KOPT-K1 (cell line): ENCODE data around the gene AP1G1.

Experiments used
- H3K27ac ChIP-seq: fragments of 200-600 bp; sonication (generic); 2 replicates; pipeline ENCODE4 v1.5.1; 2016; ENCODE audit warnings: antibody characterized with exemption, mild to moderate bottlenecking, low read depth, low read length; ENCODE audit not compliant: poor library complexity, severe bottlenecking
- H3K36me3 ChIP-seq: fragments of 200-600 bp; sonication (generic); 2 replicates; pipeline ENCODE4 v1.5.1; 2017; ENCODE audit warnings: antibody characterized with exemption, mild to moderate bottlenecking, low read length, moderate library complexity; ENCODE audit not compliant: insufficient read depth
- H3K9me3 ChIP-seq: fragments of 200-600 bp; sonication (generic); 2 replicates; pipeline ENCODE4 v1.5.1; 2017; ENCODE audit warnings: antibody characterized with exemption, low read length, mild to moderate bottlenecking; ENCODE audit not compliant: insufficient read depth, poor library complexity, severe bottlenecking

AP1G1 gene

DNA sequence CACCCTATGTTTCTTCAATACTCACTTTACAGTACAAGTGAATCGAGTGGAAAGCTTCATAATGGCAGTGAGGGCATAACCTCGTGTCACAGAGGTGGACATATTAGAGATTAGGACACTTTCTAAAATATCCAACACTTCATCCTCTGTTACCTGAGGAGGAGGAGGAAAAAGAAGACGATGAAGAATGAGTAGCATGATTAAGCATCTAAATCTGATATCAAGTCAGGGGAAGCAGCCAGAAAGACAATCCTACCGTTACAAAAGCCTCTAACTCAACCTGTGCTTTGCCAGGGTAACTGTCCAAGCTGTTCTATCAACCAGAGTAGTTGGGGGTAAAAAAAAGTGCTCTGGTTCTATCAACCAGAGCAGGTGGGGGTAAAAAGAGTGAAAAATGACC is 60.4 kb downstream of the AP1G1 start:
- no peak overlapping the region for H3K27ac ChIP-seq
- H3K9me3 ChIP-seq = no peaks in the 10 kb centered on the region
- peaks cover 91% of the 10 kb centered on the region for H3K36me3 ChIP-seq

DNA sequence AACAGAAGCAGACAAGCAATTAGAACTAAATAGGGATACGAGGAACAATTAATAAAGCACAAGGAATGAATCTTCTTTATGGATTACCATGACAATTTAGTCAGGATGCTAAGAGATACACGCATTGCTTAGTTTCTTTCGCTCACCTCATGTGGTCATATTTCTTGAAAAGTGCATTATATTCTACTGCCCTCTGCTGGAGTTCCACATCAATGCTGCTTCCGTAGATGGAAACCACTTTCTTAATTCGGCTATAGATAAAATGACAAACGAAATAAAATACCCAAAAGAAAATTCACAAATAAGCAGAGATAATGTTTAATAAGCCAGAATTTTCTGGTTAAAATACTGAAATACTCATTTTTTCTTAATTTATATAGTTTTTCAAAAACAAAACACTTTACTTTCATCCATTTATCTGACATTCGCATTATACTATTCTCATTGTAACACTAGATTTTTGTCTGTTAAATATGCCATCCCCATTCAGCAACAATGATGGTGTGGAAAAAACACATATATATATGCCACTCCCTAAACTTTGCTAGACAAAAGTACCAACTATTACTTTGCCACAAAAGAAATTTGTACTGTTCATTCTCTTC is 62.1 kb downstream of the AP1G1 start:
- Histone ChIP-seq H3K9me3 (no peaks in the 10 kb centered on the region), H3K36me3 (peaks cover 95% of the 10 kb centered on the region), H3K27ac (no peak overlapping the region)

DNA sequence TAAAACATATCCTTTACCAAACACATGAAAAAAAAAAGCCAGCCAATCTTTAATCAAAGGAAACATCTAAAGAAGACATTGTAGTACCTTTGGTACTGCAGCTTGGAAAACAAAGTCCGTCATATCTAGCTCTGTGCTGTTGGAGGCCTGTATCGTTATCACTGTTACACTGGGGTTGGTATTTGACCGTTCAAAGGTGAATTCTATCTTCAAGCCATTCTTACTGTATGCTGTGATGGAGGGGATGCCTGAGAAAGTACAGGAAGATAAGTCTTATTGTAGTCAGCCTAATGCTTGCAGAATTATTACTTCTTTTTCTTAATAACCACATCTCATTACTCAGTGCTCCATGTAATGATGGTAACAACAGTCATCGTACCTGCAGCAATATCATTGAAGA is 69.8 kb downstream of the AP1G1 start:
- H3K27ac ChIP-seq = no peak overlapping the region
- H3K9me3 ChIP-seq = no peaks in the 10 kb centered on the region
- H3K36me3 ChIP-seq = peaks cover 90% of the 10 kb centered on the region

DNA sequence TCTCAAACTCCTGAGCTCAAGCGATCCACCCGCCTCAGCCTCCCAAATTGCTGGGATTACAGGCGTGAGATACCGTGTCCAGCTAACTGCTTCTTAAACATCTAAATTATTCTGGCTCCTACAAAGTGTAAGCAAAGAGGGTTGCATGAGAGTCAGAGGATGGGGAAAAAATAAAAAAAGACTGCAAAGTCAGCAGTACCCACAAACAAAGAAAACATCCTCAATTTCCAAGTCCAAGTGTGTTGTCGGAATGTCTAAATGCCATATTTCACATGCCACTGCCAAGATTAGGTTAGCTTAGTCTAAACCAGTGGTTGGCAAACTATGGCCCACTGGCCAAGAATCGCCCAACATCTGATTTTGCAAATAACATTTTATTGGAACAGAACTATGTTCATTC is 71.1 kb downstream of the AP1G1 start:
- Histone ChIP-seq H3K9me3 (no peaks in the 10 kb centered on the region), H3K27ac (no peak overlapping the region), H3K36me3 (peaks cover 90% of the 10 kb centered on the region)

DNA sequence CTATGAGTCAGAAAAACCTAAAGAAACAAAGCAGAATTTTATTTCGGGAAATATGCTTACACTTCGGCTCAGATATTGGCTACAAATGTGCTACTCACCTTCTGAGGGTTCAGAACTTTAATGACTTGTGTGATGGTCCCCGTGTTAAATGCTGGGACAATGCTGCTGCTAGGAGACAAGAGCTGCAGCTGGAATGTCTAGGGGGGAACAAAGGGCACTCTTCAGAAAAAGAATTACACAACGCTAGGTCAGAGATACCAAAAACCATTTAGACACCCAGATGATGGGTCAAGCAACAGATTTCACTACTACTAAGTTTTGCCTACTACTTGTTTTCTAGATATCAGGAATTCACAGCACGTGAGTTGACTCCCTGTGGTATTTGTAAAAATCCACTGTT is 74.1 kb downstream of the AP1G1 start:
- no peak overlapping the region for H3K27ac ChIP-seq
- no peaks in the 10 kb centered on the region for H3K9me3 ChIP-seq
- peaks cover 94% of the 10 kb centered on the region for H3K36me3 ChIP-seq

DNA sequence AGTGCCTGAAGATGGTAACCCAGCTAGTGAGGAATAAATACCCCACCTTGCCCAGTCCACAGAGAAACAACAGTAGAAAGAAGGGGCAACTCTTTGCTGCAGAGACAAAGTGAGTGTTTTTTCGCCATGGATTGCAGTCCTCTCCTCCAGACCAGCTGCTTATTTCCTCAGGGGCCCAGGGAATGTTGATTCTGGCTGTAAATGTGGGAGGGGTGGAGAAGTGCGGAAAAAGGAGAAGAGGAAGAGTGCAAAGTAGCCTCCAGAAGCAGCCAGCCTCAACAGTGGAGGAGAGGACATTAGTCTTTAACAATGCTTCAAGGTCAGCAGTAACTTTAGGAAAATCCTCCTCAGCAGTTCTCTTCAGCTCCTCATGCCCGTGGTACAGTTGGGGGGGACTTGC is 76.0 kb downstream of the AP1G1 start:
- Histone ChIP-seq H3K36me3 (peaks cover 76% of the 10 kb centered on the region), H3K9me3 (no peaks in the 10 kb centered on the region), H3K27ac (no peak overlapping the region)

DNA sequence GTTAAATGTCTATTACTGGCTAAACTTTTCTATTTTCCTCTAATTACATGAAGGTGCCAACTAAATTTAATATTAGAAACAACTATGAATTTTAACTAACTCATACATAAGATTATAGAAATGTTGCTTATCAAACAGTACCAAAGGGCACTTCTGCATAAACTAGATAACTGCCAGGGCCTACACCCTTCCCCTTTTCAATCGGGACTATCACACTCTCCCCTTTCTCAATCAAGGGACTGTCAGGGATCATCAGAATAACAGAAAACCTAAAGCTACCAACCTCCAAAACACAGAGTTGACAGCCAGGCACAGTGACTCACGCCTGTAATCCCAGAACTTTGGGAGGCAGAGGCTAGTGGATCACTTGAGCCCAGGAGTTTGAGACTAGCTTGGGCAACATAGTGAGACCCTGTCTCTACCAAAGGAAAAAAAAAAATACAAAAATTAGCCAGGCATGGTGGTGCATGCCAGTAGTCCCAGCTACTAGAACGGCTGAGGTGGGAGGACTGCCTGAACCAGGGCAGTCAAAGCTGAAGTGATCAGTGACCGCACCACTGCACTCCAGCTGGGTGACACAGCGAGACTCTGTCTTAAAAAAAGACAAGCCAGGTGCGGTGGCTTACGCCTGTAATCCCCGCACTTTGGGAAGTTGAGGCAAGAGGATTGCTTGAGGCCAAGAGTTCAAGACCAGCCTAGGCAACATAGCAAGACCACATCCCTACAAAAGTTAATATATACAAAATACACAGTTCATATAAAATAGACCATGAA is 80.9 kb downstream of the AP1G1 start:
- H3K27ac ChIP-seq = no peak overlapping the region
- no peaks in the 10 kb centered on the region for H3K9me3 ChIP-seq
- H3K36me3 ChIP-seq = peaks cover 34% of the 10 kb centered on the region

DNA sequence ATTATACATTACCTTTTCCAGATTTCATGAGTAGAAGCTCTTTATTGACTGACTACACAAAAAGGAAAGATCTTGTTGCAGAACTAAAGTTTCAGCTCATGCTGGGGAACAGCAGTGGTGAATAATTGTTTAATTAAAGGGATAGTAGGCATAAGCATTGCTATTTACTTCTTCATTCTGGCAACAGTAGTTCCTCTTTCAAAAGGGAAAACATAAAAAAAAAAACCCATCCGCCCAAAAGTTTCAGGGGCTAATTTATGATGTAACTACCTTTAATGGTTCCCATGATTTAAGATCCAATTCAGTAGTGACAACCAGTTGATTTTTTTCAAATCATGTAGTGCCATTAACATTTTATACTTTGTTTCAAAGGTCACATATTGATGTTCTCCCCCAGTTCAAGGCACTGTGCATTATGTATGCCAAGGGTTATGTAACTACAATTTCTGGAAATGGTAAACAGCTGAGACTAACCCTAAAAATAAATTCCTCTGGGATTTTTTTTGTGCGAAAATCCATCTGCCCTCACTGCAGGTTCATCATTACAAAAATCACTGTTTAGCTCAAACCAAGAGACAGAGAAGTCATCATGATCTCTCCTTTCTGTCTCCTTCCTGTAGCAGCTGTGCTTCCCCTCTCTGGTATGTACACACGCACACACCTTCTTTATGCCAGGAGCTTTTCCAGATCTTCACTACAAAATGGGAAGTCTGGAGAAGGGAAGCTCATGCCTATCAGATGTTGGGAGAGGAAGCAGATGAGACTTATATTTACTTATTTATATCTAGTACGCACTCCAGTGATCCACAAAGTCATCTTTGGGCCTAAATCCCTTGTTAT is 81.9 kb downstream of the AP1G1 start:
- H3K27ac ChIP-seq = no peak overlapping the region
- H3K9me3 ChIP-seq = no peaks in the 10 kb centered on the region
- H3K36me3 ChIP-seq = peaks cover 23% of the 10 kb centered on the region

DNA sequence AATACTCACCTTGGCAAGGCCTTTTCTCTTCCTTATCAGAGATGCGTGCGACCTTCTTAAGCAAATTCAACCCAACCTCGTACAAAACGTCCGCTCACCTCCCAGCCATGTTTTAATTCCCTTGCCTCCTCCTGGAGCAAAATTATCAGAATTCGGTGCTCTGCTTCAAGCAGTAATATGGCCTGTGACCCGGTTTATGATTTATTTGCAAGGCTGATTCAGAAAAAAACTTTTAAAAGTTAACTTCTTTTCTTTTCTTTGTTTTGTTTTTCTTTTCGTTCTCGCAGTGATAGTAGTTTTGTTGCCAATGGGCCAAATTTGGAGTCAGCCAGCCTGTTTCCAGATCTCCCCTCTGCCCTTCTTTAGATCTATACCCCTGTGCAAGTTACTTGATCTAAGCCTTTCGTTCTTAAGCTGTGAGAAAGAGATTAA is 84.3 kb downstream of the AP1G1 start, which contains the start of gene PHLPP2:
TSS of gene PHLPP2 (minus strand) at position 382 of the 432 bp plus-strand sequence. CDS start 9,906 bp downstream, outside the sequence.
- H3K27ac ChIP-seq = peak within 1 kb of the TSS; percentile 50
- no peaks in the 10 kb centered on the region for H3K9me3 ChIP-seq
- no peaks in the 10 kb centered on the region; the same call in 1 of the 2 replicates for H3K36me3 ChIP-seq

DNA sequence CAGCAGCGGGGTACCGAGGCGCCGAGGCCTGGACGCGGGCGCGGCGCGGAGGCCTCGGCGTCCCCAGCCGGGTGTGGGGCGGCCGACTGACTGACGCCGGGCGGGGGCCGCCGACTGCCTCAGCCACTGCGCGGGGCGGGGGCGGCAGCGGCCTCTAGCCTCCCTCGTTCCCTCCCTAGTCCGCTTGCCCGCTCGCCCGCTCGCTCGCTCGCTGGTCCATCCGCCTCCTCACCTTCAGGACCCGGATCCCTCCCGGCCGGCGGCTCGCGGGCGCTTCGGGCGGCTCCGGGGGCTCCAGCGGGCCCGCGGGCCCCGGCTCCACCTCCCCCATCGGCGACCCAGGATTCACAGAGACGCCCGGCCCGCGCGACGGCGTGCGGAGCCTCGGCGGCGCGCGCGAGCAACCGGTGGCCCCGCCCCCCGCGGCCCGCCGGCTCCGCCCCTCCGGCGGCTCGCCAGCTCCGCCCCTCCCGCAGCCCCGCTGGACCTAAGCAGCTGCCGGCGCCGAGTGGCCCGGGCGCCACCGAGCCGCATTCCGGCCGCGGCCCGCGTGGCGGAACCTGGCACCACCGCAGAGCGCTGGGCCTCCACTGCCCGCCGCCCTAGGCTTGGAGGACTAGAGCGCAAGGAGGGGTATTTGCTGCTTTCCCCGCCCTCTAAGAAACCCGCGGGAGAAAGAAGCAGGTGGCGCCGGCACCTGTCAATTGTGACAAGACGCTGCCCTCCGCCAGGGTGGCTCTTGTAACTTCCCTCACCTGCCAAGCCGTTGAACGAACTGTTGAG is 84.9 kb downstream of the AP1G1 start:
- Histone ChIP-seq H3K36me3 (no peaks in the 10 kb centered on the region), H3K9me3 (no peaks in the 10 kb centered on the region), H3K27ac (peak overlapping the region; percentile 50)

DNA sequence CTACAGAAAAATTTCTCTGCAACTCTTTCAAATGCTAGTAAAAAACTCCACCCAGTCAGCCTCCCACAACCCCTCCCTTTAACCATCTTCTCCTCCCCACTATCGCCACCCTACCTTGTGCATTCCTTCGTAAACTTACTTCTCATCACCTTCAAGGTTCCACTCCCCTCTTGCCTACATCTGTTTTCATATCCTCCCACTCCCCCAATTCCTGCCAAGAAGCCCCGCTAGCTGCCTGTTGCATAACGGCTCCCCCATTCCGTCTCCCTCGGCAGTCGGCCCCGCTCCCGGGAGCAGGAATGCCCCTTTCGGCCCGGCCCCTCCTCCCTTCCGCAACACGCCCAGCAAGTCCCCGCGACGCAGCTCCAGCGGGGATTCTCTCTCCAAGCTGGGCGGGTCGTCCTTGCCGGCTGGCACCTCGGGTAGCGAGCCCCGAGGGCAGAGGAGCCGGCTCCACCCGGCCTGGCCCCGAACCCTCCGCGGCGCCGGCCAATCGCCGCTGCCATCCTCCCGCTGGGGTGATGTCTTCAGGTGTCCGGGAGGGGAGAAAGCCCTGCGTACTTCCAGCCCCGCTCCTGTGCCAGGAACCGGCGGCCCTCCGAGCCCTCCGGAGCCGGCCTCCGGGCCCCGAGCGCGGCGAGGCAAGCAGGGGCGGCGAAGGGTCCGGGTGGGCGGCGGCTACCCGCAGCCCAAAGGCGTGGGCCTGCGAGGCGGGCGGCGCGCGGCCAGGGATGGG is 85.7 kb downstream of the AP1G1 start:
- Histone ChIP-seq H3K36me3 (no peaks in the 10 kb centered on the region), H3K27ac (peak overlapping the region; percentile 50), H3K9me3 (no peaks in the 10 kb centered on the region)

DNA sequence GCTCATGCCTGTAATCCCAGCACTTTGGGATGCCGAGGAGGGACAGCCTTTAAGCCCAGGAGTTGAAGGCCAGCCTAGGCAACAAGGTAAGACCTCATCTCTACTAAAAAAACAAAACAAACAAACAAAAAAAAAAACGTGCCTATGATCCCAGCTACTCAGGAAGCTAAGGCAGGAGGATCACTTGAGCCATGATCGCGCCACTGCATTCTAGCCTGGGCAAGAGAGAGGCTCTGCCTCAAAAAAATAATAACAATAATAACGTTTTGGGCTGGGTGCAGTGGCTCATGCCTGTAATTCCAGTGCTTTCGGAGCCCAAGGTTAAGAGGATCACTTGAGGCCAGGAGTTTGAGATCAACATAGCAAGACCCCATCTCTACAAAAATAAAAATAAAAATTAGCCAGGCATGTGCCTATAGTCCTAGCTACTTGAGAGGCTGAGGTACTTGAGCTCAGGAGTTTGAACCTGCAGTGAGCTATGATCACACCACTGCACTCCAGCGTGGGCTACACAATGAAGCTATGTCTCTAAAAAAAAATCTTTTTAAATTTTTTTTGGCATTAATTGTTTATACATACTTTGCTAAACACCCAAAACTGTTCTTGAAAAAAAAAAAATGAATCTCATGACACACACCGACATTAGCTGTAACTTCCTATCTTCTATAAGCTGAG is 87.4 kb downstream of the AP1G1 start:
- Histone ChIP-seq H3K9me3 (no peaks in the 10 kb centered on the region), H3K27ac (no peak overlapping the region)

DNA sequence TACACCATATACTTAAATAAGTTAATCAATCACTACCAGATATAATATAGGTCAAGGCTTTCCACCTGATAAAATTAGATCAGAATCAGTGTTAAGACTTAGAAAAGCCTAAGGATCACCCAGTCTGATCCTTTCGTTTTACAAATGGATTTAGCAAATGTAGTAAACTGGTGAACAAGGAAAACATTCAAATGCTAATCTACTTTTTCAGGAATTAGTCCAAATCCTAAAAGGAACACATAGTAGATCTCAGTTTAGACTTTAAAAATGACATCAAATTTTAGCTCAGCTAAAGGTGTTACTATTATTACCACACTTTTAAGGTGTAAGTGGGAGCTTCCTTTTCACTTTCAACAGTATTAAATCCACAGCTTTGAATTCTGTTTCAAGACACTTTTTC is 96.1 kb downstream of the AP1G1 start:
- H3K9me3 ChIP-seq = no peaks in the 10 kb centered on the region
- H3K36me3 ChIP-seq = no peaks in the 10 kb centered on the region
- no peak overlapping the region for H3K27ac ChIP-seq

More for the DNA sequence above, 87.4 kb downstream of the AP1G1 start:
- H3K36me3 ChIP-seq = no peaks in the 10 kb centered on the region

DNA sequence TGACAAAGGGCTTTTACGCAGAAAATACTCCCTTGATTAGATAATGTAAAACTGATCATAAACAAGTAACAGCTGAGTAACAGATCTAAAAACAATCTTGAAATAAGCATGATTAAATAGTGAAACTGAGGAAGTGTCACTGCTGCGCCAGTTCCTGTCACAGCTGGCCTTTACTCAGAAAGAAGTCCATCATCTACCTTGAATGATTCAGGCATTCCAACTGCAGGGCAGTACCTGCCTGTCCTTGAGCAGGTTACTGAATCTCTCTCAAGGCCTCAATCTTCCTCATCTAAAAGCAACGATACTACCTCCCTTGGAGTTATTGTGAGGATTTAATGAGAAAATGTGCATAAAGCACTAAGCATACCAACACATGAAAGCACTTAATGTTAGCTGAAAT is 96.8 kb downstream of the AP1G1 start:
- Histone ChIP-seq H3K27ac (no peak overlapping the region), H3K9me3 (no peaks in the 10 kb centered on the region), H3K36me3 (no peaks in the 10 kb centered on the region)
